ENCODE results near the gene DNAL1.
A peak's percentile ranks its signal among the peaks of the same experiment; 100 is the strongest.
"Not testable (repeated sequence)": the region's sequence is repeated elsewhere in the genome, so short reads cannot be mapped to it uniquely, and the experiment has no call there.

DNAL1 gene

DNA sequence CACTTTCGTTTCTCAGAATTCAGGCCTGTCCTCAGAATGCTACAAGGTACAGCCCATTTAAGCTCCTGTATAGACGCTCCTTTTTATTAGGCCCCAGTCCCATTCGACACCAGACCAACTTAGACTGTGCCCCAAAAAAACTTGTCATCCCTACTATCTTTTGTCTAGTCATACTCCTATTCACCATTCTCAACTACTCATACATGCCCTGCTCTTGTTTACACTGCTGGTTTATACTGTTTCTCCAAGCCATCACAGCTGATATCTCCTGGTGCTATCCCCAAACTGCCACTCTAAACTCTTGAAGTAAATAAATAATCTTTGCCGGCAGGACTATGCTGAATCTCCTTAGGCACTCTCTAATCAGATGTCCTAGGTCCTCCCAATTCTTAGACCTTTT lies 63.3 kb downstream of the DNAL1 start:
- not testable (repeated sequence) for DNase-seq (ENCODE audit: low read depth, low spot score)

DNA sequence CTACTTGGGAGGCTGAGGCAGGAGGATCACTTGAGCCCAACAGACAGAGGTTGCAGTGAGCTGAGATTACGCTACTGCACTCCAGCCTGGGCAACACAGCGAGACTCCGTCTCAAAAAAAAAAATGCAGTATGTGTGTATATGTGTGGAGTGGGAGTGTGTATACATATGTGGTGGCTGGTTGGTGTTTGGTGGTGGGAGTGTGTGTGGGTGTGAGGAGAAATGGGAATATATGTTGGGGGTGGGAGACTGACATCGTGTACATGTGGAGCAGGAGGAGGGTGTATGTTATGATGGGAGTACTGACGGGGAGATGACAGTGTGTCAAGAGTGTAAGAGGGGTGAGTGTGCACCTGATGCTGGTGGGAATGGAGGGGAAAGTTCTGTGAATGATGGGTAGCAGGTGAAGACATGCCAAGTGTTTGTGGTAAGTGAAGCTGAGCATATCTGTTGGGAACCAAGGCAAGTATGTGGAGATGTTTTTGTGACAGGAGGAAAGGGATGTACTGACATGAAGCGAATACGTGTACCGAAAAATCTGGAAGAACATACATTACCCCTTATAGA lies 65.2 kb downstream of the DNAL1 start:
- DNase-seq (ENCODE audit: low read depth, low spot score), result no peak

DNA sequence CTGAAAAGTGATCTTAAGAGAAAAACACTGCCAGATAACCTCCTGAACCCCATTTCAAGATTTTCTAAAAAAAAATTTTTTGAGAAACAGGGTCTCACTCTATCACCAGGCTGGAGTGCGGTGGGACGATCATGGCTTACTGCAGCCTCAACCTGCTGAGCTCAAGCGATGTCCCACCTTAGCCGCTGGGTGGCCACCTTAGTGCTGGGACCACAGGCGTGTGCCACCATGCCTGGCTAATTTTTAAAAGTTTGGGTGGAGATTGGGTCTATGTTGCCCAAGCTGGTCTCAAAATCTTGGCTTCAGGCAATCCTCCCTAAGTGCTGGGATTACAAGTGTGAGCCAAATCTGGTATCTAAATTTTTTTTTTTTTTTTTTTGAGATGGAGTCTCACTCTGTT lies 66.0 kb downstream of the DNAL1 start:
- no peak for DNase-seq (ENCODE audit: low read depth, low spot score)

DNA sequence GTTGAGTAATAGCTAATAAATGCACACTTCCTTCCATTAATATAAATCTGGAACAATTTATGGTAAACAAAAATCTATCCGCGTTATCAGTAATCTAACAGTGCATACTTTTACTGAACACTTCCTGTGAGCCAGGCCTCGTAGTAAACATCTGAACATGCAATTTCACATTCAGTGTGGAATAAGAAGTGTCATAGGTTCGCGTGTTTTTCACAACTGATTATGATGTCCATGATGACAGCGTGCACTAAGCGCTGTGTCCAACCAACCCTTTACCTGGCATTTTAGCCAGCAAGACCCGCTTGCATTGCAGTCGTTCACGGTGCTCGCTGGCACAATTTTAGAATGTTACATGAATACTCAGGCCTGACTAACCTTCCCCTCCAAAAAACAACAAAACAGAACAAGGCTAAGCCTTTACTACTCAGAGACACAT lies 67.3 kb downstream of the DNAL1 start:
- DNase-seq (ENCODE audit: low read depth, low spot score), result no peak

DNA sequence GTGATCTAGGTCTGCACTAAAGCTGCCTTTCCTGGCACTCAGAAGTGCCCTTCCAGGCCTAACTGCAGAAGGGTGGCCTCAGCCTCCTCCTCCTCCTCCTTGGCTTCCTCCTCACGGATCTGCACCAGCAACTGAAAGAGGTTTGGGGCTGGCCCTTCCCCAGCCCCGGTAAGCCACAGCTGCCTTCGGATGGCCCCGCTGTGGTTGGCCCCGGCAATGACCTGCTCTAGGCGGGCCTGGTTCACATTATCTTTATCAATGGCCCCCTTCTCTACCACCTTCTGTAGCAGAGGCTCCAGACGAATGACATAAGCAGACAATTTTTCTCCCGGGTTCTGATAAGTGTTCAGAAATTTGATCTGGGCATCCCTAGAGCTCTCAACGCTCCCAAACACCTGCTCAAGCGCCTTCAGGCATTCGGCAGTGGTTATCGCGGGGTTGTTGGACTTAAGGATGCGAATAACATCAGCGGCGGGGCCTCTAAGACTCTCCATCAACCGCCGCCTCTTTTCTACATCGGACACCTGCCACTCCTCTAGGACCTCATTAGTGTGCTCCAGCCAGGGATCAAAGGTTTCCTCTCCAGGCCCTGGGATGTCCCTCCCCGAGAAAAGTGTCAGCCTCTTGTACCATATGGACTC lies 67.9 kb downstream of the DNAL1 start:
- DNase-seq (ENCODE audit: low read depth, low spot score), result peak; percentile 41

DNA sequence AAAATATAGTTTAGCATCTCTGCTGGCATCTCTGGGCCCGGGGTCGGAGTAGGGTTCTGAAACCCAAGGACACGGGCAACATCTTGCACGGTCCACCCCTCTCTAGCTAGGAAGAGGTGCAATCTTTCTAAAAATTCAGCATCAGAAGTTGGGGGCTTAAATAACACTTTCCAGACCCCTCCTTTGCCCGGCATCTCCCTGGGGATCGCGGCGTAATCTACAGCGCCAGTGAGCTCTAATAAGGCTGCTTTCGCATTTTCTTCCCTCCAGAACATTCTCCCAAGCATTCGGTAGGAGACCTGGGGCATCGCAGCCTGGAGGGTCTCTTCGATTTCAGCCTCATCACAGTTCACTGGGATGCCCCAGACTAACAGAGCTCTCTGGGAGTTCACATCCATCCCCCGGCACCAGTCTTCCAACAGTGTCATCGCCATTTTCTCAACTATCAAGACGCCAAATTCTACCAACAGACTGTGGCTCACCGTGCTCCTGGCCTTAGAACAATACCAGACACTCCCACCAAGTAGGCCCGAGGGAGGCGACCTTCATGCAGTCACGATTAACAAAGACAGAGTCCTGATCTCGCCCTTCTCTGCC lies 68.5 kb downstream of the DNAL1 start:
- DNase-seq (ENCODE audit: low read depth, low spot score), result no peak

DNA sequence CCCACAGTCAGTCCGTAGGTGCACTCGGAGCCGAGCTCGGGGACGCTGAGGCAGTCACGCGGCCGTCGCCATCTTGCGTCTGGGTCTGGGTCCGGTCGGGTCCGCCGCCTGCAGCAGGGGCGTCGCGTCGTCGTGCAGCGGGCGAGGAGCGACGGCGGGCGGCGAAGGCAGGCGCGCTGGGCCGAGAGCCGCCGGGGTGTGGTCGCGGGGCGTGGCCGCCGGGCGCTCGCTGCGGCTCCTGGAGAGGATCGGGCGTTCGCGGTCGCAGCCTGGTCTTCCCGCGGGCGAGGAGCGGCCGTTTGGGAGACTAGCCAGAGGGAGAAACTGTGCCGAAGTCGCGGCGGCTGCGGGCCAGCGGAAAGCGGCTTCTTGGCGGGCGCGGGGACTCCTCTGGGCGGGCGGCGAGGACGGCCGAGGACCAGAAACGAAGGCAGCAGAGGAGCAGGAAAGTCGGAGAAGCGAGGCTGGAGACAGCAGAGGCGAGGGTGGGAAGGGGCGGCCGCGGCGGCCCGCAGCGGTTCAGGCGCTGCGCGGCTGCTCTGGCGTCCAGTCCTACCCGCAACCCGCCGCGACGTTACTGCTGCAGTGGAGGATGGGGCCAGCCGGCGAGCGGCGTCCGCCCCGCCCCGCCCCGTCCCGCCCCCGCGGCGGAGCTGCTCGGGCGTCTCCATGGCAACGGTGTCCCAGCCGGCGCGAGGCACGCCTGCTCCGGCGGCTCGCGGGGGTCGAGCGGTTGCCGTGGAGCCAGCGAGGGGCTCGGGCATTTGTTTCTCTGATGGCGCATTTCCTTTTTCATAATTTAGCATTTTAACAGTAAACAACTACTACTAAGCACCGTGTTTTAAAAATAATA lies 69.2 kb downstream of the DNAL1 start, which contains the start of gene PNMA1:
Gene PNMA1, minus strand, starts transcription at position 582 of the 853 bp plus-strand sequence. CDS start 745 bp downstream, outside the sequence.
- DNase-seq (ENCODE audit: low read depth, low spot score), result peak; percentile 95

DNA sequence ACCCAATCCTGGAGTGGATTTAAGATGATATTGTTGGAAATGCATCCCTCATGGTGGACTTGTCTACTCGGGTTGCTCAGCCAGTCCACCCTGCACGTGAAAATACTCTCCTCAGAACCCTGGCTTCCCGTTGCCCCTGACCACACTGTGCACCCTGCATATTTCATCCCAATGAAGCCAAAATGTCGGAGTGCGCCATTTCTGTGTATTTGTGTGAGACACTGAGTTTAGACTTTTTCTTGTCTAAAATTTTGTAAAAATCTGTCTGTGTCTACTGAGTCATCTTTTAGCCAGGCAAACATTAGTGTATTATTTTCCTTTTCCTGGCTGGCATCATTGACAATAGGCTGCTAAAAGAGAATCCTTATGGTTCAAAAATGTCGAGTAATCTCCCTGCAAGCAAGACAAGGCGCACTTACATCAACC lies 69.9 kb downstream of the DNAL1 start:
- no peak for DNase-seq (ENCODE audit: low read depth, low spot score)

DNA sequence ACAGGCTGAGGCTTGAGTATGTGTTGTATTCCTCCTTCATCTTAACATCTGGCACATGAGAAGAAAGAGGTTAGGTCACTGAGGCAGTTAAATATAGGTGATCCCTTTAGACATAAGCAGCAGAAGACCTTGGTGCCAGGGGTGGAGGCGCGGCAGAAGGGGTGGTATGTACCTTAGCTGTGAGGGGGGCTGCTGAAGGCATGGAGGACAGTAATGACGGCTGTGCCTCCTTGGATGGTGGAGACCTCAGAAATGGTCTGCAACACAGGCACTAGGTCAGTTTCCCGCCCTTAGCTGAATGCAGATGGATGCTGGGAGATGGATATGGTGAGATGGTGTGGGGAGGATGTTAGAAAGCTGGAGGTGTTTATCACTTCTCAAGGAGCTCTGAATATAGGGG lies 70.9 kb downstream of the DNAL1 start:
- no peak for DNase-seq (ENCODE audit: low read depth, low spot score)

DNA sequence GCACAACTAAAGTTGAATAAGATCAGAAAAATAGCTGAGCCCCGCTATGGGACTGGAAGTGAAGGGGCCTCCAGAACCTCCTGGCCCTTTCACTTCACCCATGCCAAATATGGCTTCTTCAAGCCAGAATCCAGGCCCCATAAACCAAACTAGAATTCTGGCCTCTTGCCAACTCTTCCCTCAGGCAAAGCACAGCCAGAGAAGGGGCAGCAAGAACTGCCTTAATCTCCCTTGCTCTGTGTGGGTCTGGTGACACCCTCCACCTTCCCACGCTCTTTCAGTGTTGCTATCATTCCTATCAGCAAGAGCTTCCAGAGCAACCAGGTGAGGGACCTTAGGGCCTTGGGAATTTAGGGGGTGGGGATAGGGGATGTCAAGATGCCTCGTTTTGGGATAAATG lies 72.5 kb downstream of the DNAL1 start:
- DNase-seq (ENCODE audit: low read depth, low spot score), result peak; percentile 53

DNA sequence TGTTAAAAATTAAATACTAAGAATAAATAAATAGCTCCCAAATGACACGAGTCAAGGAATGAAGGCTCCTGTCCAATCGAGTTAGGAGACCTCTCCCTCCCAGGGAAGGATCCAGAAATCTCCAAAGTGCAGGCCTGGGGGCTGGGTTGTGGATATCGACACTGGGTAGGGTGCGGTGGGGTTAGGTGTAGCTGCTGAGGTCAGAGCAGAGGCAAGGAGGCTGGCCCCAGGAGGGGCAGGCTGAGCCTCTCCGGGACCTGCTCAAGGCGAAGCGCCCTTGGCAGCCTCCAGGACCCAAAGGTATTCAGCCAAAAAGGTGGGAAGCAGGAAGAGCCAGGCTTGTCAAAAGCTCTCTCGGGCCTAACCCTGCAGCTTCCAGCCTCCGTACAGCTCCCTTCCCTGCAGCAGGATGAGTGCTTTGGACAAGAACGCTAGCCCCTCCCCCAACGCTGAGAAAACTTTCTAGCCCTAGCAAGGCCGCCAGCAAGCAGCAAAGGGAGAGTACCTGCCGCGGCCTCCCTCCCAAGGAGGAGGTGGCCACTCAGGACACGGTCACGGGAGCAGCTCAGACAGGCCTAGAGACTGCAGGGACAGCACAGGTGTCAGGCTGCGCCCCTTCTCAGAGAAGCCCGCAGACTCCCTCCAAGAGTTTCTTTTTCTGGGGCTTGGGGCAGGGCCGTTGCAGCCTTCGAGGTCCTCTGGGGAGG lies 73.1 kb downstream of the DNAL1 start:
- DNase-seq (ENCODE audit: low read depth, low spot score), result peak; percentile 83

DNA sequence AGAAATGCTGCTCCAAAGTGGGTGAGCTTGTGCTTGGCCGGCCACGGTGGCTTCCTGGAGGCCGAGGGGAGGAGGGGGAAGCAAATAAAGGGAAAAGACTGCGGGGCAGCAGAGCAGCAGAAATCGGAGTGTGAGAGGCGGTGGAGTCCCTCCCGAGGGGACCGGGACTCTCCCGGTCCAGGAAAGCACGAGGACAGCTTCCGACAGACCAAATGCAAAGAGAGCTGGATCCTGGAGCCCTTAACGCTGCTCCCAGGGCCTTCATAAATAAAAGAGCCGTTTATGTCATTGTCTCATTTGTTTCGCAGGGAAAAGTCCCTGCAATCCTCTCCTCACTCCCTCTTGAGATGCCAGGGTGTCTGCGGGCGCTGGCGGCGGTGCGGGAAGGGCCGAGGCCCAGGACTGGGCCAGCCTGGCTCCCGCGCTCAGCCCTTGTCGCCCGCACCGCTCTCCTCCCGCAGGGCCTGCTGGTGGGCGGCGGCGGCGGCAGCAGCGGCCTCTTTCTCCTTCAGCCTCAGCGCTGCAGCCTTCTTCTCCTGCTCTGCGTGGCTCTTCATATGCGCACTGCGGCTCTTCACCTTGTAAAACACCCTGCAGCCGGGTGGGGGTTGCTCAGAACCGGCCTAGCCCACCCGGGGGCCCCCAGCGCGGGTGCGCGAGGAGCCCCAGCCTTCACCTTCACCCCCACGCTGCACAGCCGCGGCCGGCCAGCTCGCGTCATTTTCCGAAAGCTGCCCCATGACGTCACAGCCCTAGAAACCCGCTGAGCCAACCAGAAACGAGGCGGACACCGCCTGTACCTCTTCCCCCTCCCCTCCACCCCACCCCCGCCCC lies 73.8 kb downstream of the DNAL1 start:
- peak; percentile 82 for DNase-seq (ENCODE audit: low read depth, low spot score)

DNA sequence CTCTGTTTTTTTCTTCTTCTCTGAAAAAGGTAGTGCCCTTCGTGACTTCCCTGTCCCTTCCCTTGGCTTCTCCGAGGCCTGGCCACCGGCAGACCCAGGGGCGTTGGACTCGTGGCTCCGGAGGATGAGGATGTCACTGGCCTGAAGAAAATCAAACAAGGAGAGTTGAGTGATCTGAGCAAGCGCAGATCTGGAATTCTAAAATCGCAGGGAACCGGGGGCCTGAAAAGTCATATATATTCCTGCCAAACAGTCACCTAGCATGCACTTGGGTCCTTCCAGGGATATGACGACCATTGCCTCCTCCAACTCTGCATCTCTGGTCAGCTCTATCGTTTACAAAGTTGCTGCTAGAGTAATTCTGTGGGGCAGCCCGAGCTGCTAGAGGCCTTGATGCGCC lies 74.6 kb downstream of the DNAL1 start:
- DNase-seq (ENCODE audit: low read depth, low spot score), result no peak

DNA sequence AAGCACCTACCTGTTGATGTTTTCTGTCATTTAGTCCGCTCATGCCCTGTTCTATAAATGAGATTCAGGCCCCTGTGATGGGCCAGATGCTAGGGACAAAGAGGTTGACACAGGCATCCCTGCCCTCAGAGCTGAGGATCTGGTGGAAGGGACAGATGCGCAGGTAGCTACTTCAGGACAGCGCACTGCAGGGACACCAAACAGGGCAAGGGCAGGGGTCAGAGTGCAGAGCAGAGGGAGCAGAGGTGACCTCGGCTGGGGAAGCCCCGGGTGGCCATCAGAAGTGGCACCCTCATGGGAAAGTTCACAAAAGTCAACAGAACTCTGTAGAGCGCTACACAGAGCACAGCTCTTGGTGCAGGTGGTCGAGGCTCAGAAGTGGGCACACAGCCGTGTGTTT lies 75.0 kb downstream of the DNAL1 start:
- no peak for DNase-seq (ENCODE audit: low read depth, low spot score)

DNA sequence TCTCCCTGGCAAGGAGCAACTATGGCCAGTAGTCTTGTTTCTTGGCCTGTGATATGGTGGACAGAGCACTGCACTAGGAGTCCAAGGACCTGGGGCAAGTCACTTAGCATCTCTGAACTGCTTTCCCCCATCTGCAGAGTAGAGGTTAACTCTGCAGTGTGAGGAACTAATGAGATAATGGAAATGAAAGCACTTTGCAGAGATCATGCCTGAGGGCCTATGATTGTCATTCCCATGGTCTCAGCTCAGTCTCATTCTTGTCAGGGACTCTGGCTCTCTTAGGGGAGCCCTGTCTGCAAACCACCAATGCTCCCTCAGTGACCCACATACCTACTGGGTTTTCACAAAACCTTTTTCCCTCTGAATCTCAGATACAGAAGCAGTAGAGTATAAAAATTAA lies 75.8 kb downstream of the DNAL1 start:
- no peak for DNase-seq (ENCODE audit: low read depth, low spot score)

DNA sequence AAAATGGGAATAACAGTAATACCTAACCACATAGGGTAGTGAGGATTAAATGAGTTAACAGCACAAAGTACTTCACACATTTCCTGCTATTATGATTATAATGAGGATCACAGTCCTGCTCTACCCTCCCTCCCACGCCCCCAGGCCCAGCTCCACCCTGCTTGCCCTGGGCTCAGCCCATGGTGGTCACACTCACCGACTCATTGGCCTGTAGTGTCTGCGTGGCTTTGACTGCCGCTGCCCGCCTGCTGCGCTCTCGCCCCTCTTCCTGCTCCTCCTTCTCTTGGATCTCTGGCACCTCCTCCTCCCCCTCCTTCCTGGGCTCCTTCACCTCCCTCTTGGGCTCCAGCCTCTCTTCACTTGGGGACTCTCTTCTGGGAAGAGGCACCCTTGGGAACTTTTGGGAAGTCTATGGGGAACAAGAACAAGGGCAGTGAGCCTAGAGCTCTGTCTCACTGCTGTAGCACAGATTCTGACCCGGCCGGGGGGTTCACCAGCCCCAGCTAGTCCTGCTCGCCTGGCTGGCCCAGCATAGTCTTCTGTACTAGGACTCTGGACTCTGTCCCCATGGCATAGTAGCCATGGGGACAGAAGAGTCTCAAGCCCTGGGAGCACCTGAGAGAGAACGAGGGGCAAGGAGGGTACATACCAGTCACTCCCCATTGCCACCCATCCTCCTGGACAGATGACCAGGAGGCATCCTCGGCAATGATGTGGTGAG lies 76.5 kb downstream of the DNAL1 start:
- DNase-seq (ENCODE audit: low read depth, low spot score), result no peak

DNA sequence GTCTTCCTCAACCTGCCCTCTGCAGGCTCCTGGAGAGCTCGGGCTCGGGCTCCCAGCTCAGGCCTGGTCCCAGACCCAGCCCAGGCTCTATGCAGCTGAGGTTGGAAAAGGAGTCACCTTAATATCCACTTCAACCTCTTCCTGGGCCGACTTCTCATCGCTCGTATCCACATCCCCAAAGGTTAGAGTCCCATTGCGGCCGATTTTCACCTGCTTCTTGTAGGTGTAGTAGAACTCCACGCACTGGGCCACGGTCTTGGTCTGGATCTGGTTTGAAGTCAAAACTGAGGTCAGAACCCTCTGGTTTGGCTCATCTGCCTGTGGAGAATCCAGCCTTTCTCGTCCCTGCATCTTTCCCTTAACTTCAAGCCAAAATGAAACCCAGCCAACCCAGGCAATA lies 77.8 kb downstream of the DNAL1 start:
- DNase-seq (ENCODE audit: low read depth, low spot score), result no peak

DNA sequence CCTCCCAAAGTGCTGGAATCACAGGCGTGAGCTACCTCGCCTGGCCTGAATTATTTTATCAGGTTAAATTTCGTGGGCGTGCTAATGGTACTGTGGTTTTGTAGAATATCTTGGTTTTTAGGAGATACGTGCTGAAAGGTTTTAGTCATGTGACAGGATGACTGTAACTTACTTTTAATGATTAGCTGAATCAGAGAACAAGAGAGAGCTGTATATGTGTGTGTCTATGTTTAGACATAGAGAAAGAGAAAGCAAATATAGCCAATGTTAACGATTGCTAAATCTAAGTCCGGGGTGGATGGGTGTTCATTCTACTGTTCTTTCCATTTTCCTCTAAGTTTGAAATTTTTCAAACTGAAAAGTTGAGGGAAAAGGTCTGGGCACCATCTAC lies 78.6 kb downstream of the DNAL1 start:
- peak; percentile 41 for DNase-seq (ENCODE audit: low read depth, low spot score)

DNA sequence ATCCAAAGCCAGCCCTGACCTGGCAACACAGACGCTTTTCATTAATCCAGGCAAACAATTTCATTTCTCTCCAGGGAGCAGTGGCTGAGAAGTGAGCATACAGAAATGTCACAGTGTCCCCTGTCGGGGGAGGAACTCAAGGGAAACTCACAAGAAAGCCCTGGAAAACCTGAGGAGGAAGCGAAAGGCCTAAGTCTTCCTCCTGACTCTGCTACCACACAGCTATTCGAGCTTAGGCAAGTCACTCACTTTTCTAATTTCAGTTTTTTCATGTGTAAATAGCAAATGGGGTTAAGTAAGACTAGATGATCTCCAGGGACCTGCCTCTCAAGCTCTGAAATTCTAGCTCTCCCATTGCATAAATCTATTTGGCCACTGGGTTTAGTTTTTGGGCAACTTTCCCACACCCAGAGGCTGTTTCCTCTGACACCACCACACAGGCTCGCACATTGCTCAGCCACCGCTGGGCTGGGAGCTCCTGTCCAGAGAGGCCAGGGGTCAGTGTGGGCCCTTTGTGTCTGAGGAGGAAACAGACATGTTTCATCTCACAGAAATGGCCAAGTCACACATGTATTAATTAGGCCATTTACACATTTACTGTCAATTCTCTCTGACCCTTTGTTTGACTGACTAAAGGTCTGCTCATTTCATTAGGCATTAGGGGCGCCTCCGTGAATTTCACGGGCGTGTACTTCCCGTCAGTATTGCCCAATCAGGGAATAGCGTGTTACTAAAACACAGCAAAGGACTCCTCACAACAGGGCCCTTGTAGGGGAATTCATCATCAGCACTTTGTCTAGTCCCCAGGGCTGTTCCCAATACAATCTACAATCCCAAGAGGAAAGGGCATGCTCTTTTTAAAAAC lies 79.2 kb downstream of the DNAL1 start:
- DNase-seq (ENCODE audit: low read depth, low spot score), result peak; percentile 94

Data from astrocyte of the hippocampus (primary cell).